Activated CD4-positive, alpha-beta T cell treated with anti-CD3 and anti-CD28 coated beads, Interleukin-2, amount 50 U/mL, for 1 hour (primary cell): ENCODE measurements around the gene EIF4E1B.

Experiments used
- DNase-seq: peaks from one replicate; pipeline ENCODE4 v3.0.0-alpha.2; 2020

The EIF4E1B gene

GRCh38 chr5:176606875-176607274 lies 23.6 kb upstream of the EIF4E1B start:
- DNase-seq, result no peak

DNA sequence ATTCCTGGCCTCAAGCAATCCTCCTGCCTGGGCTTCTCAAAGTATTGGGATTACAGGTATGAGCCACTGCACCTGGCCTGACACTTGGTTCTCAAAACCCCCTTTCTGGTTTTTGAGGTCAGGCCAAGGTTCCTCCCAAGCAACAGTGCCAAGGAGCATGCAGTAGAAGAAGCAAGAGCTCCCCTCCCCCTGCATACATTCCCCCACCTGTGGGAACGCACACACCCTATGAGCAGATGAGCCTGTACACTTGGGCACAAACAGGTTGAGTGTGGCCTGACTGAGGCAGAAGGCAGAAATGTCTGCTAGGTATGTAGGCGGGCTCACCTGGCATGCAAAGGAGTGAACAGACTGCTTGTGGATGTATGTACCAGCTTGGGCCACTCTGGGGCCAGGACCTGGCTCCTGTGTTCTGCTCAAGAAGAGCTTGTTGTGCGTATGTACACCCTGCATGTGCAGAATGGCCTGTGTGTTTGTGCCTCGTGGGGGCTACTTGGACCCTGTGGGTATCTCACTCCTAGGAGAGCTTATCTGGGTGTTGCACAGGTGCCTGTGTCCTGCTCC lies 22.3 kb upstream of the EIF4E1B start:
- no peak for DNase-seq

DNA sequence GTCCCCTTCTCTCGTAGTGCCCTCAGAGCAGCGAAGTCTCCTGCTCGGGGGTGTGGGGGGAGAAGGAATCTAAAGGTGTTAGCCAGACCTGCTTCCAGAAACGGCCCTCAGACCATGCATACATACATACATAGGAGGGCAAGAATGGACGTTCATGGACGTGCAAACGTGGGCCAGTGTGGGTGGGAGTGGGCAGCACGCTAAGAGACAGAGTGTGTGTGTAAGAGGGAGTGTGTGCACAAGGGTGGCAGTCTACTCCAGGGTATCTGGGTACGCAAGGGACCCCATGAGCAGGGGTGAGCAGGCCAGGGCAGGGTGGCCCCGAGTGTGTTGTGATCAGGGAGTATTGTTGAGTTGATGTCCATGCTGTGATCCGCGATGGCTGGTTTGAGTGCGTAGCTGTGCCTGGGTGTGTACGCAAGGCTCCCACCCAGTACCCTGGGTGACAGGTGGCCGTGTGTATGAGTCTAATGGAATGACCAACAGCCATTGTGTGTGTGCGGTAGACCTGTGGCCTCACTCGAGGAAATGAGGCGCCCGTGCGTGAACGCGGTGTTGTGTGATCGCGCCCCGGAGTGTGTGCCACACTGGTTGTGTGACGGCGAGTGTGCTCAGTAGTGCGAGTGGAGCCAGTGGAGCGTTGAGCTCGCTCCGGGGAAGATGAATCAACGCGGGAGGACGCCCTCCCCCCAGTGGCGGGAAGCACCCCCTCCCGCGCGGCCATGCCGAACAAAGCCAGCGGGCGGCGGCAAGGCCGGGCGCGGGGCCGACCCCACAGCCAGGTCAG lies 21.3 kb upstream of the EIF4E1B start:
- no peak for DNase-seq

DNA sequence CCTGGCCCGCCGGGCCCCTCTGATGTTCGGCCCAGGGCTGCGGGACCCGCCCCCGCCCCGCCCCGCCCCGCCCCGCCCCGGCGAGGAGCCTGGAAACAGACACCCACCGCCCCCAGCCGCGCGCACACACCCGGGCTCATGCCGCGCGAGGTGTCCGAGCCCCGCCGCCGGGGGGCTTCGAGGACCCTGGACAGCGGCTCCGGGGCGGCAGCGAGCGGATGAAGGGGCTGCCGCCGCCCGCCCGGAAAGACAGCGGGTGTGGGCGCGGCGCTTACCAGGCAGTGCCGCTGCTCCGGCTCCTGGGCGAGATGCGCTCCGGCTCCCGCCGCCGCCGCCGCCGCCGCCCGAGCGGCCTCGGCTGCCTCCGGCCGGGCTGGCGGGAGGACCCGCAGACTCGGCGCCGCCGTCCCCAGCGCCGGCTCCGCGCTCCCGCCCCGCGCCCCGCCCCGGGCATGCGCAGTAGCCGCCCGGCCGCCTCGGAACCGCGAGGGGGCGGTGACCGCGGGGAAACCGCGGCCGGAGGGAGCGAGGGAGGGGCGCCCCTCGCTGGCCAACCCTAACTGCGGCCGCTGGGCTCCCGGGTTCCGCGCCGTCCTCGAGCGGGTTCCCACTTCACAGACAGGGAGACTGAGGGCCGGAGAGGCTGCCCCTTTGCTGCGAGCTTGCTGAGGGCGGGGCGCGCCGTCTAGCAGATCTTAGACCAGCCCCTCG lies 20.6 kb upstream of the EIF4E1B start, which contains the start of gene GPRIN1:
GPRIN1 (minus strand) TSS at position 433 of the 711 bp plus-strand sequence. CDS start 10,322 bp downstream, outside the sequence.
- DNase-seq, result peak; percentile 48

DNA sequence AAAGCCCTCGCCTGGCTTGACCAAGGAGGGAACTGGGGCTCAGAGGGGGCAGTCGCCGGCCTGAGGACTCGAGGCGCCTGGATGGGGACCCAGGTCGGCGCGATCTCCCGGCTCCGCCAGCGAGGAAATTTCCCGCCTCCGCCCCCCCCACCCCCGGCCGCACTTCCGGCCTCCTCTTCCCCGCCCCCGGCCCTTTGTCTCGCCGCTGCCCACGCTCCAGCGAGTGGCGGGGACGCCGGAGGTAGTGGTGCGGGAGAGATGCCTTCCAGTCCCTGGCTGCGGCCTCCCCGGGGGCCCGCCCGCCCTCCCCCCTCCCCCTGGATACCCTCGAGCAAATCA lies 20.1 kb upstream of the EIF4E1B start:
- DNase-seq, result no peak

DNA sequence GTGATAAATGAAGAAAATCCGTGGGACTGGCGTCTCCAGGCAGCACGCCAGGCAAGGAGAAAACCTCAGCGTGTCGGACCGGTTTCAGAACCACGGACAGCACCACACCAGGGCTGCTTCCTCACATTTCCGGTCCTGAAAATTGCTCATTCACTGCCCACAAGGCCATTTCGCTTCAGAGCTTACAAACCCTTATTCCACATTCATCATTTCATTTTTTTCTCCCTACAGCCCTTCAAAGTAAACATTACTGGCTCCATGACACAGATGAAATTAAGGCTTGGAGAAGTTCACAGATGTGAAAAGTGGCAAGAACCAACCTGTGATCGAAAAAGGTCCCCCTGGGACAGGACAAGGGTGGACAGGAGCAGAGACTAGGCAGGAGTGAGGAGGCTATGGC lies 19.0 kb upstream of the EIF4E1B start:
- DNase-seq, result peak; percentile 53

GRCh38 chr5:176612008-176612407 lies 18.5 kb upstream of the EIF4E1B start:
- no peak for DNase-seq

DNA sequence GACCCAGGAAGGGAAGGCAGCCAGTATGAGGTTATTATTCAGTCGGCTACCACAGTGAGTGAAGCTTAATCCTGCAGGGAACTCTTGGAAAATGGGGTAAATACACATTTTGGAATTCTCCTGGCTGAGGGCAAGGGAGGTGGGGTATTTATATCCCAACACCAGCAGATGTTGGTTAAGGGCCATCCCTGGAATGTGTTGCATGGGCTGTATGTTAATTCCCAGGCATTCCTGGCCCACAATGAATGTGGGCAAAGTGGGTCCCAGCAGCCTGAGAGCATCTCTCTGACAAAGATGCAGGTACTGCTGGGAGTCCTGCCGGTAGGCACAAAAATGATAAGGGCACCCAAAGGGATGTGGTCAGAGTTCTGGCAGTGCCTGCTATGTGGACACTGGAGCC lies 17.6 kb upstream of the EIF4E1B start:
- no peak for DNase-seq

DNA sequence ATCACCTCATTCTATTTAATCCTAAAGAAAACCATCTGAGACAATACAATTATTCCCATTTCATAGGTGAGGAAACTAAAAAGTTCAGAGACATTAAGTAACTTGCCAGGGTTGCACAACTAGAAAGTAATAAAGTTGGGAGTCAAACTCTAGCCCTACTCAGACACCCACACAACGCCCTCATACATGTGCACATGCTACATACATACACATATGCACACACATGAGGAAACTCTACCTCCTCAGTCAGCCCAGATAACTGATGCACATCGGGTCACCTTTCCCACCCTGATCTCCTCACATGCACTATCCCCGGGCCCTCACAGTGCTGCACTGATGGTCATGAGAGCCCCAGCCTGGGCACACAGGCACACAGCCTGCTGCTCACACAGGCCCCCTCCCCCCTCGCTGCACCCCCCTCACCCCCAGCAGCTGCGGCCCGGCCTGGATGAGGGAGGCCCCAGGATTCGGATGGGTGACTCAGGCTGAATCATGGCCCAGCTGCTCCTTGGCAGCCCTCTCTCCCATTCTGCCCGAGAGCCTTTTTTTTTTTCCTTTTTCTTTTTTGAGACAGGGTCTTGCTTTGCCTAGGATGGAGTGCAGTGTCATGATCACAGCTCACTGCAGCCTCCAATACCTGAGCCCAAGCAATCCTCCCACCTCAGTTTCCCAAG lies 15.5 kb upstream of the EIF4E1B start:
- no peak for DNase-seq

DNA sequence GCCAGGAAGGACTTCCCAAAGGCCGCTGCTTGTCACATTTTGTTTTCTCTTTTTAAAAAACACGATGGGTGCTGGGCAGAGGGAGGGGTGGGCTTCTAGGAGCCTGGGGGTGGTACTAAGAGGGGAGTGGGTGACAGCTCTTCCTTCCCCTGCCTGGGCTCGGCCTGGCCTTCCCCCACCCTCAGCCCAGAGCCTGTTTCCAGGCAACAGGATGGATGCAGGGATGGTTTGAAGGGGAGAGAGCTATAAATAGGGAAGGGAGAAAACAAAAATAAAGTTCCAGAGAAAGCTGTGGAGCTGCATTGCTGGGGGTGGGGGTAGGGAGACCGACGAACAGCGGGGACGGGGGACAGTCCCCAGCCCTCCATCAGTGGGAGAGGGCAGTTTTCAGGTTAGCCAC lies 14.0 kb upstream of the EIF4E1B start:
- DNase-seq, result no peak

DNA sequence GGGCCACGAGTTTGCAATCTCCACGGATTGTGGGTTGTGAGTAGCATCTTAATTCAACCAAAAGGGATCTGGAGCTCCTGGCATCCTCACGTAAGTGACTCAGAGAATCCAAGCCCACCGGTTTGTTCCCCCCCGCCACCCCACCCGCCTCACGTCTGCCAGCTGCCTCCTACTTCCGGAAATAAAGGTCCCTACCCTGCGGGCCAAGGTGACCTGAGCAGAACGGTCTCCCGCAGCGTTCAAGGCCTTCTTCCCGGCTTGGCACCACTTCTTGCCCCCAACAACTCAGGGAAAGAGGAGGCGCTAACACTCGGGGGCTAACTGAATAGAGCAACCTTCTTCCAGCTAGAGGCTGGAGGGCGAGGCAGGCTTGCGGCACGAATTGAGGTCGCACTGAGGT lies 11.7 kb upstream of the EIF4E1B start:
- no peak for DNase-seq

DNA sequence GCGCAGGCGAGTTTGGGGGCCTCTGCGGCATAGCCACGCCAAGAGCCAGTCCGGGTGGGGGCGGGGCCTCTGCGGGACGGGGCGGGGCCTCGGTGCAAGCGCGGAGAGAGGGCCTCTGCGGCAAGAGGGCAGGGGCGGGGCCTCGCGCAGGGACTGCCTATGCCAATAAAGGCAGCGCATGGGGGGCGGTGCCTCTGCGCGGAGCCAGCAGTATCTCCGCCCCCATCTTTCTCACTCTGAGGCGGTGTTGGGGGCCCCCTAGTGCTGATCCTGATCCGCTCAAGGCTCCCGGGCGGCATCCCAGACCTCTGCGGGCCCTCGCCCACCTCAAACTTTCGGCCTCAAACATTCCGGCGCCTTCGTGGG lies 11.3 kb upstream of the EIF4E1B start:
- peak; percentile 67 for DNase-seq

GRCh38 chr5:176619569-176620332 lies 10.7 kb upstream of the EIF4E1B start:
- DNase-seq, result no peak

DNA sequence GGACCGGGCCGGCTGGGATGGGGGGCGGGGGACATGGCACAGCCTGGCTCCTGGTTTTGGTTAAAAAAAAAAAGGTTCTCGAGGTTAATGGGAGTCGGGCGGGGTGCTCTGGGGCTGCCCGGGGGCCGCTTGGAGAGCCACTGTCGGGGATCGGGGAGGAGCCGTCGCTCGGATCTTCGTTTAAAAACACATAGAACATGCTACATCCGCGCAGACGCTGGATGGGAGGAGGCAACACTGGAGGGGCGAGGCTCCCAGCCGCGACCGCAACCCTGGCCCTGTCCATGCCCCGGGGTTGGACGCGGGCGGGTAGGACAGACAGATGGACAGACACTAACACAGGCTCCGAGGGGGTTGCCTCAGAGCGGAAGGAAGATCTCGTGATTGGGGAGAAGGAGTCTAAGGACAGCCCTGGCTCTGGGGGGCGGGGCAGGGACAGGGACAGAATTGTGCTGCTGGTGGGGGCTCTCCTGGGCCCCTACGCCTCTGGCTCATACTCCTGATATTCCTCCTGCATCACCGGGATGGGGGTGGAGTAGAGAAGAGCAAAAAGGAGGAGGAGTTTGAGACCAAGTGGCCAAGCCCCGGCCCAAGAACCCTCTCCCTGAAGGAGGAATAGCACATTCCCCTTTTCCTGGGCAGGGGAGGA lies 10.0 kb upstream of the EIF4E1B start:
- DNase-seq, result no peak

- no peak for DNase-seq
These were observed 8.8 kb upstream of the EIF4E1B start for GRCh38 chr5:176621661-176622079.

DNA sequence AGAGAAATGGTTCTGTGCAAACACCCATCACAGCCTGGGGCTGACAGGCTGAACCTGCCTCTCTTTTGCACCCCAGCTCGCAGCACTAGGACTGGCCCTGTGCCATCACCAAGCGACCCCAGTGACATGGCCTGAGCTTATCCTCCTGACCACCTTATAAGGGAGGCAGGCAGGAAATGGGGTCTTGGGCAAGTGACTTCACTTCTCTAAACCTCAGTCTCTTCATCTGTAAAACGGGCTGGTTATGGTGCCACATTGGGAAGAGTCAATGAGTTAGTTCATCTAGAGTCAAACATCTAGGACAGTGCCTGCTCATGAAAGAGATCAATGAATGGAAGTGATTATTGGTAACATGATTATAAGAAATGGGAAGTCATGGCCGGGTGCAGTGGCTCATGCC lies 6.3 kb upstream of the EIF4E1B start:
- no peak for DNase-seq

GRCh38 chr5:176624938-176625337 lies 5.5 kb upstream of the EIF4E1B start:
- DNase-seq, result no peak

- DNase-seq, result no peak
These were observed 5.0 kb upstream of the EIF4E1B start for GRCh38 chr5:176625512-176625911.

DNA sequence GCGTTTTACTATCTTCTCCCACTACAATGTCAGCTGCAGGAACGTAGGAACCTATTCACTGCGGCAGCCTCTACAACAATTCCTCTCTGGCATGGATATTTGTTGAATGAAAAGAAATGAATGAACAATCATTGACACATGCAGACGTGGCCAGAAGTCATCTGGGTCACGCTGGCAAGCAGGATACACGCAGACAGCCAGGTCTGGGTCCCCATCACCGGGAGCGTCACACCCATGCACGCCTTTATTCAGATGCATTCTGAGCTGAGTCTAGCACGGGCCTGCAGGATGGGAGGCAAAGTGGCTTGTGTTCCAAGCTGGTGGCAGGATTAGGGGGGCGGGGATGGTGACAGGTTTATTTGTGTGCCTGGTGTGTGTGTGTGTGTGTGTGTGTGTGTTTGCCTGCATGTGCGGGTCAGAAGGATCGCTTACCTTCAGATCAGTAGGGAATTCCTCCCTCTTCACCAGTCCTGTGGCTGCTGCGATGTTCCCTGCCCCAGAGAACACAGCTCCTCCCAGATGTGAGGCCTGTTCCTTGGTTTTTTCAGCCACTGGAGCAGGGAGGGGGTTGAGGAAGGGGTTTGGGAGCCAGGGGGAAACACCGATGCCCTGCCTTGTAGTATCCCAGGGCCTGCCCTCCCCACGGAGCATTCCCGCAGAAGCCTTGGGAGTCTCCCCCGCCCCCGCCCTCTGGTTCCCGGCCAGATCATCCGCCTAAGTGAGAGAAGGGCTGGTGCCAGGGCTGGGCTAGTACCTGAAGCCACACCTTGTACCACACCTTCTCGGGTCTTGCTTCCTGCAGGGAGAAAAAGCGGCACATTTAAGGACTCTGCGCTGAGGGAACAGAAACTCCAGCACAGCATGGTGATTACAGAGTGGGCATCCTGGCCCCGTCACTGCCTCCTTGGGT lies 4.3 kb upstream of the EIF4E1B start:
- DNase-seq, result no peak

DNA sequence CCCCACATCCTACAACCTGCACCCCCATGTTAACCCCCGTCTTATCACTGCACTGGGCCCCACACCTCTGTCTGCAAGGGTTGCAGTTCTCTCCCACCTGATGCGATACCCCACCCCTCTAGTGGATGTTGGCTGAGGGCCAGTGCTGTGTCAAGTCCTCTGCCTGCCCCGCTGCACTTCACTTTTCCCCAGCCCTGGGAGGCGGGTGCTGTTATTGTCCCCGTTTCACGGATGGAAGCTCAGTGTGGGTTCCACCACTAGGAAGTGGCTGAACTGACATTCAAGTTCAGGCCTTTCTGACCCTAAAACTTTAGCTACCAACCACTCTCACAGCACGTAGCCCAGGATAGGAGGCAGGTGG lies 3.6 kb upstream of the EIF4E1B start:
- no peak for DNase-seq

DNA sequence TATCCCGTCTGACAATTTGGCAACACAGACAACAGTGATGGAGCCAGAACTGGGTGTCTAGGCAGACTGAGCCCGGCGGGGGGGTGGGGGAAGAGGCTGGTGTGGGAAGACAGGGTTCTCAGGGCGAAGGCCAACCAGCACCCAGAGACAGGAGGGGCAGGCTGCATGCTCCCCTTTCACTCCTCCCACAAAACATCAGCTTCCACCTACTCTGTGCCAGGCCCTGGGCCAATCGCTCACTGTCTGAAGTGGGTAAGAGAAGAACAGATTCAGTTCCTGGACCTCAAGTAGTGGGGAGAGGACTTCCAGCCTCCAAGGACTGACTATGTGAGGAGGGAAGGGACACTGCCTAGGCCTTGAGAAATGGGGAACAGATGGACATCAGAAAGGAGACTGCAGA lies 2.9 kb upstream of the EIF4E1B start:
- DNase-seq, result no peak
